Astrocyte of the spinal cord (primary cell): ENCODE measurements around the gene ZNF577.

Experiments
- DNase-seq: peaks from one replicate; pipeline ENCODE4 v3.0.0; 2011; ENCODE audit warnings: low read depth, low spot score
- H3K4me3 ChIP-seq: 2 replicates; pipeline ENCODE4 v1.5.1; 2011; ENCODE audit warnings: low read depth, mild to moderate bottlenecking, low read length, moderate library complexity
- in situ Hi-C: cut with HindIII; loops from 2 replicates; pipeline ENCODE4 v1.10.0; 2017; ENCODE audit warnings: low sequenced_read_pairs
- TF ChIP-seq, protein P1 (sequence below): IDR thresholded peaks from 2 replicates; pipeline ENCODE4 v1.5.1; 2012; ENCODE audit warnings: low read depth, mild to moderate bottlenecking, low read length, inconsistent platforms

Gene ZNF577

DNA sequence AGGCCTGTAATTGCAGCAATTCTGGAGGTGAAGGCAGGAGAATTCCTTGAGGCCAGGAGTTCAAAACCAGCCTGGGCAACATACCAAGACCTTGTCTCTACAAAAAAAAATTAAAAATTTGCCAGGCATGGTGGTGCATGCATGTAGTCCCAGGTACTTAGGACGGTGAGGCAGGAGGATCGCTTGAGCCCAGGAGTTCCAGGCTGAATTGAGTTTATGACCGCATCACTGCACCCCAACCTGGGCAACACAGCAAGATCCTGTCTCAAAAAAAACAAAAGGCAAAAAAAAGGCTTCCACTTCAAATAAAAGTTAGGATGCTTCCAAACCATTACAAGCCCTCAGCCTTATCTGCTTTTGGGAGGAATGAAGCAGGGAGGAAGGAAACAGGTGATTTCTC is 5.2 kb downstream of the ZNF577 start:
- DNase-seq: no peak
- TF ChIP-seq, protein P1, sequence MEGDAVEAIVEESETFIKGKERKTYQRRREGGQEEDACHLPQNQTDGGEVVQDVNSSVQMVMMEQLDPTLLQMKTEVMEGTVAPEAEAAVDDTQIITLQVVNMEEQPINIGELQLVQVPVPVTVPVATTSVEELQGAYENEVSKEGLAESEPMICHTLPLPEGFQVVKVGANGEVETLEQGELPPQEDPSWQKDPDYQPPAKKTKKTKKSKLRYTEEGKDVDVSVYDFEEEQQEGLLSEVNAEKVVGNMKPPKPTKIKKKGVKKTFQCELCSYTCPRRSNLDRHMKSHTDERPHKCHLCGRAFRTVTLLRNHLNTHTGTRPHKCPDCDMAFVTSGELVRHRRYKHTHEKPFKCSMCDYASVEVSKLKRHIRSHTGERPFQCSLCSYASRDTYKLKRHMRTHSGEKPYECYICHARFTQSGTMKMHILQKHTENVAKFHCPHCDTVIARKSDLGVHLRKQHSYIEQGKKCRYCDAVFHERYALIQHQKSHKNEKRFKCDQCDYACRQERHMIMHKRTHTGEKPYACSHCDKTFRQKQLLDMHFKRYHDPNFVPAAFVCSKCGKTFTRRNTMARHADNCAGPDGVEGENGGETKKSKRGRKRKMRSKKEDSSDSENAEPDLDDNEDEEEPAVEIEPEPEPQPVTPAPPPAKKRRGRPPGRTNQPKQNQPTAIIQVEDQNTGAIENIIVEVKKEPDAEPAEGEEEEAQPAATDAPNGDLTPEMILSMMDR: no peak
- H3K4me3 ChIP-seq: no peak overlapping the region
- in situ Hi-C loops: no loop called here

DNA sequence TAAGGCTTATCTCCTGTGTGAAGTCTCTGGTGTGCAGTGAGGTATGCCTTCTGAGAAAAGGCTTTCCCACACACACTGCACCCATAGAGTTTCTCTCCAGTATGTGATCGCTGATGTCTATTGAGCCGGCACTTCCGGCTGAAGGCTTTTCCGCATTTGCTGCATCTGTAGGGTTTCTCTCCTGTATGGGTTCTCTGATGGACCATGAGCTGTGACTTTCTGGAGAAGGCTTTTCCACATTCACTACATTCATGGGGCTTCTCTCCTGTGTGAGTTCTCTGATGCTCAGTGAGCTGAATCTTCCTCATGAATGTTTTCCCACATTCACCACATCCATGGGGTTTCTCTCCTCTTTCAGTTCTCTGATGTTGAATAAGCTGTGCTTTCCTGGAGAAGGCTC is 14.7 kb downstream of the ZNF577 start:
- in situ Hi-C loops: no loop called here
- no peak for DNase-seq

DNA sequence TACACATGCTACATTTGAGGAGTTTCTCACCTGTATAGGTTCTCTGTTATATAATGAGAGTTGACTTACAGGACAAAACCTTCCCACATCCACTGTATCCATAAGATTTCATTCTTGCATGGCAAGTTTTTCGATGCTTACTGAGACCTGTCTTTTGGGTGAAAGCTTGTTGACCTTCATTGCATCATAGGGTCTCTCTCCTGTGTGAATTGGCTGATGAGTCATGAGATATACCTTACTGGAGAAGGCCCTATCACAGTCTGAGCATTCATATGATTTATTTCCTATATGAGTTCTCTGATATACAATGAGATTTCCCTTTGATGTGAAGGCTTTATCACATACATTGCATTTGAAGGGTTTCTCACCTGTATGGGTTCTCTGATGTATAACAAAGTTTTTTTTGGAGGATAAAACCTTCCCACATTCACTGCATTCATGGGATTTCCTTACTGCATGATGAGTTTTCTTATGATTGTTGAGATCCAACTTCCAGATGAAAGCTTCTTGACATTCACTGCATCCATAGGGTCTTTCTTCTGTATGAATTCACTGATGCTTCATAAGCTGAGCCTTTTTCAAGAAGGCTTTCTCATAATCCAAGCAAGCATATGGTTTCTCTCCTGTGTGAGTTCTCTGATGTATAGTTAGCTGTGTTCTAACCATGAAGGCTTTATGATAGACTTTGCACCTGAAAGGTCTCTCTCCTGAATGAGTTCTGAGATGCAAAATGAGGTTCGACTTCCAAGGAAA is 25.7 kb downstream of the ZNF577 start:
- H3K4me3 ChIP-seq: no peak overlapping the region
- TF ChIP-seq, protein P1: no peak
- in situ Hi-C loops: no loop called here
- no peak for DNase-seq

More for the DNA sequence above, 14.7 kb downstream of the ZNF577 start:
- TF ChIP-seq, protein P1: no peak
- H3K4me3 ChIP-seq: no peak overlapping the region

DNA sequence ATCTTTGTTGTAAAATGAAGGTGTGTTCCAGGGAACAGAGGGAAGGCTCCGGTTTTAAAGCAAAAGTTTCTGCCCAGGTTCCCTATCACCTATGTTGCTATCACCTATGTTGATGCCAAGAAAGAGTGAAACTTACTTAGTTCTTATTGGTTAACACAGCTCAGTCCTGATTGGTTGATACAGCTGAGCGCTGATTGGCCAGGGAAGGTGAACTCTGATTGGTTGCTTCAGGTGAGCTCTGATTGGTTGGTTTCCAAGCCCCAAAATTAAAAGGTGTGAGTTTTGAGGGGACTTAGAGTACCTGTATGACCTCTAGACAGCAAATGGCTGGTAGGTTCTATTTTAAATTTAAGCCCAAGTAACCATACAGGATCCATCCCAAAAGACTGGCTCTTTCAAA is 50.6 kb downstream of the ZNF577 start:
- no peak for DNase-seq
- TF ChIP-seq, protein P1: no peak
- in situ Hi-C loops: no loop called here
- H3K4me3 ChIP-seq: no peak overlapping the region

DNA sequence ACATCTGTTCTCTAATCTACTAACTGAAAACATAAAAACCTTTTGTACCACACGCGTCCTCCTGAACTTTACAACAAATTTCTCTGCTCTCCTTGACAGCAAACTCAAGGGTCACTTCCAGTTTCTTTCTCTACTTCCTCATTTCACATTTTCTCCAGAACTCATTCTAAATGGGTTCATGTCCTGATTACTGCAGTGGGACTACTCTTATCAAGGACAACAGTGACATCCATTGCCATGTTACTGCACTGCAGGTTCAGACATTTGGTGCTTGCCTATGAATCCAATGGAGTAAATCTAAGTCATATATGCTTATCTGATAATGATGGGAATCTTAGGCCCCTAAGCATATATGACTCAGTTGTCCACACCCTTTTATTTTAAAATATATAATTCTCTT is 57.5 kb downstream of the ZNF577 start:
- in situ Hi-C loops: no loop called here
- no peak for DNase-seq
- TF ChIP-seq, protein P1: no peak

DNA sequence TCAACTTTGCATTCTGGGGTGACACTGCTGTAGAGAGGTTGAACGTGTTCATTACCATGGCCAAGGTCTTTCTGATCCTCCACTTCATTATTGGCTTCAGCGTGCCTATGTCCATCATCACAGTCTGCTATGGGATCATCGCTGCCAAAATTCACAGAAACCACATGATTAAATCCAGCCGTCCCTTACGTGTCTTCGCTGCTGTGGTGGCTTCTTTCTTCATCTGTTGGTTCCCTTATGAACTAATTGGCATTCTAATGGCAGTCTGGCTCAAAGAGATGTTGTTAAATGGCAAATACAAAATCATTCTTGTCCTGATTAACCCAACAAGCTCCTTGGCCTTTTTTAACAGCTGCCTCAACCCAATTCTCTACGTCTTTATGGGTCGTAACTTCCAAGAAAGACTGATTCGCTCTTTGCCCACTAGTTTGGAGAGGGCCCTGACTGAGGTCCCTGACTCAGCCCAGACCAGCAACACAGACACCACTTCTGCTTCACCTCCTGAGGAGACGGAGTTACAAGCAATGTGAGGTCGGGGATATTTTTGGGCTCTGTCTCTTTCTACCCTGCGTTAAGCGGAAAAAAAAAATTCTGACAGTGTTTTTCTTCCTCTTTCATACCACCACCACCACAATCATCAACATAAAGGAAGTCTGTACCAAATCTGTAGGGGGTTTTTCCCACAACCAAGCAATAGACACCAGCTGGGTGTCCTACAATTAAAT is 63.3 kb downstream of the ZNF577 start:
- TF ChIP-seq, protein P1: no peak
- no peak overlapping the region for H3K4me3 ChIP-seq
- in situ Hi-C loops: no loop called here
- DNase-seq: no peak

More for the DNA sequence above, 57.5 kb downstream of the ZNF577 start:
- no peak overlapping the region for H3K4me3 ChIP-seq
